Thoracic aorta (tissue), 2 donors: ENCODE data around the gene MRNIP. TPM values are rescaled to one million over a fixed set of nuclear protein-coding genes. Genes with fewer than 3 reads are reported as not detected.

Experiments
- ATAC-seq: fragments of 150-250 bp; one replicate; pipeline ENCODE4 v1.8.0; 2017; ENCODE audit warnings: low read depth; ENCODE audit not compliant: insufficient number of reproducible peaks, low FRiP score
- DNase-seq: peaks from one replicate; pipeline ENCODE4 v3.0.0-alpha.2; 2020; ENCODE audit warnings: low spot score
- H3K27ac ChIP-seq, 2 donors: fragments of 200-600 bp; sonication (generic); 1 replicate in 1 of 2; 2 replicates in 1 of 2; pipeline ENCODE4 v1.5.1; 2016; ENCODE audit warnings: mild to moderate bottlenecking in 2 of 2, moderate library complexity in 2 of 2
- H3K27me3 ChIP-seq: fragments of 200-600 bp; sonication (generic); replicated peaks from 2 replicates; pipeline ENCODE4 v1.6.0; 2016; ENCODE audit warnings: mild to moderate bottlenecking; ENCODE audit not compliant: insufficient read depth
- H3K36me3 ChIP-seq: fragments of 200-600 bp; sonication (generic); one replicate; pipeline ENCODE4 v1.5.1; 2016
- H3K4me1 ChIP-seq, 2 donors: fragments of 200-600 bp; sonication (generic); 1 replicate in 1 of 2; 2 replicates in 1 of 2; pipeline versions ENCODE4 v1.5.1 to v1.6.0; 2016; ENCODE audit warnings: low read depth in 2 of 2, mild to moderate bottlenecking in 1 of 2; ENCODE audit not compliant: control insufficient read depth in 1 of 2
- H3K4me3 ChIP-seq: fragments of 200-600 bp; sonication (generic); 2 replicates; pipeline ENCODE4 v1.5.1; 2016; ENCODE audit warnings: mild to moderate bottlenecking
- H3K9me3 ChIP-seq: fragments of 200-600 bp; sonication (generic); 2 replicates; pipeline ENCODE4 v1.5.1; 2016
- total RNA-seq, 2 donors: library from RNA; depleted of rRNA; stranded (reverse); fragments of >200 nt; gene quantifications; one replicate each; pipeline versions ENCODE4 v1.1.0 to v1.2.3, GENCODE V29; 2016
- TF ChIP-seq, protein P1 (sequence below): fragments of 200-600 bp; sonication (generic); IDR thresholded peaks from one replicate; pipeline ENCODE4 v1.5.1; 2019; ENCODE audit warnings: antibody characterized with exemption

Gene MRNIP
- total RNA-seq, 2 donors from 2014 or later: 46.2 to 54.2 TPM

DNA sequence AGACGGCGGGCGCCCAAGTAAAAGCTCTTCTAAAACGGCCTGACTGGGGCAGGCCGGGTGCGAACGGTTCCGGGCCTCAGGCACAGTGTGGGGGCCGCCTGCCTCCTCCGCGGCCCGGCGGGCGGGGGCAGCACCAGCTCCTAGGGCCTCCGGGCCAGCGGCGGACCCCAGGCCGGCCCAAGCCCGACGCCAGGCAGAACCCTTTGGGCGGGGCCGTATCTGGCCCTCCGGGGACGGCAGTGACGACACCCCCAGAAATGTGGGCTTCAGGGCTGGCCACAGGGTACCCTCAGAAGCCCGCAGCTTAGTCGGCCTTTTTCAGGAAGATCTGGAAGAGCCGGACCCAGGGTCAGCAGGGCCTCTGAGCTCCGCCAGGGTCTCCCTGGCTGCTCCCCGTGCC lies 60.9 kb downstream of the MRNIP start:
- Histone ChIP-seq H3K36me3 (peaks cover 32% of the 10 kb centered on the region), H3K4me1 (peaks cover 27 to 39% of the 10 kb centered on the region in 2 donors), H3K27ac (no peak overlapping the region), H3K4me3 (no peak overlapping the region), H3K9me3 (no peaks in the 10 kb centered on the region), H3K27me3 (no peaks in the 10 kb centered on the region)
- TF ChIP-seq, protein P1, sequence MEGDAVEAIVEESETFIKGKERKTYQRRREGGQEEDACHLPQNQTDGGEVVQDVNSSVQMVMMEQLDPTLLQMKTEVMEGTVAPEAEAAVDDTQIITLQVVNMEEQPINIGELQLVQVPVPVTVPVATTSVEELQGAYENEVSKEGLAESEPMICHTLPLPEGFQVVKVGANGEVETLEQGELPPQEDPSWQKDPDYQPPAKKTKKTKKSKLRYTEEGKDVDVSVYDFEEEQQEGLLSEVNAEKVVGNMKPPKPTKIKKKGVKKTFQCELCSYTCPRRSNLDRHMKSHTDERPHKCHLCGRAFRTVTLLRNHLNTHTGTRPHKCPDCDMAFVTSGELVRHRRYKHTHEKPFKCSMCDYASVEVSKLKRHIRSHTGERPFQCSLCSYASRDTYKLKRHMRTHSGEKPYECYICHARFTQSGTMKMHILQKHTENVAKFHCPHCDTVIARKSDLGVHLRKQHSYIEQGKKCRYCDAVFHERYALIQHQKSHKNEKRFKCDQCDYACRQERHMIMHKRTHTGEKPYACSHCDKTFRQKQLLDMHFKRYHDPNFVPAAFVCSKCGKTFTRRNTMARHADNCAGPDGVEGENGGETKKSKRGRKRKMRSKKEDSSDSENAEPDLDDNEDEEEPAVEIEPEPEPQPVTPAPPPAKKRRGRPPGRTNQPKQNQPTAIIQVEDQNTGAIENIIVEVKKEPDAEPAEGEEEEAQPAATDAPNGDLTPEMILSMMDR: no peak
- no peak for DNase-seq
- no peak for ATAC-seq

DNA sequence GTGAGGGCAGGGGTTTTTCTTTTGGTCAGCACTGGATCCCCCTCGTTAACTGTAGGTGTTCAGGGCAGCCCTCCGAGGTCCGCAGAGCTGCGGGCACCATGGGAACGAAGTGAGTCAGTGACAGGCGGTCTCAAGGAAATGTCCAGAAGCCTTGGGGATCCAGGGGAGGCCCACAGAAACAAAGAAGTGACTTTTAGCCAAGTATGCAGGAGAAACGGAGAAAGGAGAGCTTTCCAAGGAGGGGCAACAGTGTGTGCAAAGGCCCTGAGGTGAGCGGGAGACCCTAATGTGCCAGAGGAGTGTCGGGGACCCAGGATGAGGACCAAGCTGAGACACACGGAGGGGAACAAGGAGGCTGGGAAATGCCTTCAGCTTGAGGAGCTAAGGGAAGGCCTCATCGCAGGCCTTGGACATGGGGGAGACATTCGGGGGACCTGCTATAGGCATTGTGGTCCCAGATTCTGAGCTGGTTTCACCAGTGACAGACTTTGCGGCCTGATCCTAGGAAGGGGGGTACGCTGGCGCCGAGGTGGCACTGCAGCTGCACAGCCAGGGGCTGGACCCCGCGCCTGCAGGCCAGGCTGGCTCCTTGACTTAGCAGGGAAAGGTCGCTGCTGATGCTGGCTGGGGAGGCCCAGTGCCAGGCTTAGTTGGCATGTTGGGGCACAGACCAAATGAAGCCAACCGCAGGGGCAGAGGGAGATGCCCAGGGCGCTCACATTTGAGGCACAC lies 61.6 kb downstream of the MRNIP start:
- DNase-seq: no peak
- no peaks in the 10 kb centered on the region for H3K9me3 ChIP-seq
- no peaks in the 10 kb centered on the region for H3K27me3 ChIP-seq
- H3K4me1 ChIP-seq: peaks cover 27 to 44% of the 10 kb centered on the region in 2 donors
- TF ChIP-seq, protein P1: no peak
- ATAC-seq: no peak
- peak overlapping the region; percentile 88 for H3K4me3 ChIP-seq
- peak overlapping the region; percentile 73 to 86 for H3K27ac ChIP-seq
- peaks cover 32% of the 10 kb centered on the region for H3K36me3 ChIP-seq

DNA sequence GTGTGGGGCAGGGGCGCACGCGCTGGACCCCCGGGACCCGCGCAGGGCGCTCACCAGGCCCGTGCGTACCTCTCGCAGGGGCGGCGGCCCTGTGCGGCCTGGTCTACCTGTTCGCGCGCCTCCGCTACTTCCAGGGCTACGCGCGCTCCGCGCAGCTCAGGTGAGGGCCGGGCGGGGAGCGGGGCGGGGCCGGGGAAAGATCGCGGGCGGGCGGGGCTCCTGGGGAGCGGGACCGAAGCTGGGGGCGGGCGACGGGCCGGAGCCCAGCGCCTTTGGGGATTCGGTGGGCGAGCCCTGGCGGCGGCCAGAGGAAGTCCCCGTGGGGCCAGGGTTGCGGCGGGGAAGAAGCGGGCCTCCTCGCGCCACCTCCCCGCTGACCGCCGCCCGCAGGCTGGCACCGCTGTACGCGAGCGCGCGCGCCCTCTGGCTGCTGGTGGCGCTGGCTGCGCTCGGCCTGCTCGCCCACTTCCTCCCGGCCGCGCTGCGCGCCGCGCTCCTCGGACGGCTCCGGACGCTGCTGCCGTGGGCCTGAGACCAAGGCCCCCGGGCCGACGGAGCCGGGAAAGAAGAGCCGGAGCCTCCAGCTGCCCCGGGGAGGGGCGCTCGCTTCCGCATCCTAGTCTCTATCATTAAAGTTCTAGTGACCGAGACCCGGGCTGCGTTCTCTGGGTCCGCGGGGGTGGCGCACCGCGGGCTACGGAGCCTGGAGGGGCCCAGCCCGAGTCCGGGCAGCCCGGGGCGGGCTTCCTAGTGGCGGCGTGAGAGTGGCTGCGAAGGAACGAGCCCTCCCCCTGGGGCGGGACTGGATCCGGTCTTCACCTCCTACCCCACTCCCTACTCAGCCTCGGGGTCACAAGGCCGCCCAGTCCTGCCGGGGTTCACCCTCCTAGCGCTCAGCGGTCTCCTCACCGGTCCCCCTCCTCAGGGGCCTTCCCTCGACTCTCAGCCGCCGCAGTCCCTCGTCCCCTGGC lies 62.5 kb downstream of the MRNIP start:
- Histone ChIP-seq H3K36me3 (peaks cover 32% of the 10 kb centered on the region), H3K27ac (peak overlapping the region; percentile 73 to 86), H3K4me3 (peak overlapping the region; percentile 88), H3K4me1 (peaks cover 27 to 40% of the 10 kb centered on the region in 2 donors), H3K9me3 (no peaks in the 10 kb centered on the region), H3K27me3 (no peaks in the 10 kb centered on the region)
- DNase-seq (no peak), ATAC-seq (peak; percentile 74)
- TF ChIP-seq, protein P1: peak; percentile 79

DNA sequence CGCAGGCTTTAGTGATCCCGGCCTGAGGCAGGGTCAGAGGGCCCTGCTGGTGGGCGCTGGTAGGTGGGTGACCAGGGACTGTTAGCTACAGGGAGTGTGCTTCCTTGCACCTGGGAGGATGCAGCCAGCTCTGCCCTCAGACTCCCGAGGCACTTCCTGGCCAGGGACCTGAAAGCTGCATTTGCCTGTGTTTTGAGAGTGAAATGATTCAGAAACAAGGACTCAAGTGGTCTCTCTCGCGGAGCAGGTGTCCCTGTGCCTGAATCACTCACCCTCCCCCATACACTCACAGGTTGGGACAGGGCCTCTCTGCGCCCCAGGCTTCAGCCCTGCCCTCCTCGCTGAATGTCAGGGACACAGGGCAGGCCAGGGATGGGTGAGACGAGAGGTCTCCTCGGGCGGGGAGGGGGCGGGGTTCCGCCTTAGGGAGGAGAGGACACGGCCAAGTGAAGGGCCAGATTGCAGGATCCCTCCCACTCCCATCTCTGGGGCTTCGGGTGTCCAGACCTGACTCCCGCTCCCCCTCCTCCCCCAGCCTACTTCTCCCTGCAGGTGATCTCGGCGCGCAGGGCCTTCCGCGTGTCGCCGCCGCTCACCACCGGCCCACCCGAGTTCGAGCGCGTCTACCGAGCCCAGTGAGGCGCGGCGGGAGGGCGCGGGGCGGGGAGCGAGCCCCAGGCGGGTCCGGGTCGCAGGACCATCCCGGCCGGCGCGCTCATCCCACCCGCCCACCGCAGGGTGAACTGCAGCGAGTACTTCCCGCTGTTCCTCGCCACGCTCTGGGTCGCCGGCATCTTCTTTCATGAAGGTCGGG lies 63.4 kb downstream of the MRNIP start:
- TF ChIP-seq, protein P1: no peak
- Histone ChIP-seq H3K4me1 (peaks cover 27 to 40% of the 10 kb centered on the region in 2 donors), H3K27ac (peak overlapping the region; percentile 73 to 86), H3K27me3 (no peaks in the 10 kb centered on the region), H3K9me3 (no peaks in the 10 kb centered on the region), H3K4me3 (peak overlapping the region; percentile 88), H3K36me3 (peaks cover 28% of the 10 kb centered on the region)
- DNase-seq (no peak), ATAC-seq (no peak)
